WERI-Rb-1 (cell line): ENCODE data around the gene ZFP92.

ENCODE experiments used
- DNase-seq: peaks from one replicate; pipeline ENCODE4 v3.0.0-alpha.2; 2020
- H3K27ac ChIP-seq: fragments of 250-450 bp; sonication (Bioruptor Pico); 2 replicates; pipeline ENCODE4 v1.5.1; 2020; ENCODE audit warnings: mild to moderate bottlenecking, moderate library complexity
- H3K27me3 ChIP-seq: fragments of 250-450 bp; sonication (Bioruptor Pico); 2 replicates; pipeline ENCODE4 v1.5.1; 2021; ENCODE audit warnings: mild to moderate bottlenecking, low read depth, moderate library complexity; ENCODE audit not compliant: insufficient read depth, severe bottlenecking
- H3K36me3 ChIP-seq: fragments of 250-450 bp; sonication (Bioruptor Pico); 2 replicates; pipeline ENCODE4 v1.5.1; 2020; ENCODE audit warnings: mild to moderate bottlenecking, moderate library complexity
- H3K4me3 ChIP-seq: 2 replicates; pipeline ENCODE4 v1.5.1; 2011; ENCODE audit warnings: low read depth, mild to moderate bottlenecking, control low read depth, low read length
- H3K9me3 ChIP-seq: fragments of 250-450 bp; sonication (Bioruptor Pico); 2 replicates; pipeline ENCODE4 v1.5.1; 2021; ENCODE audit warnings: mild to moderate bottlenecking, moderate library complexity; ENCODE audit not compliant: severe bottlenecking
- CTCF ChIP-seq: IDR thresholded peaks from 2 replicates; pipeline ENCODE4 v1.5.1; 2011; ENCODE audit warnings: low read depth, mild to moderate bottlenecking, control low read depth, inconsistent platforms, low read length

ZFP92 gene

GRCh38 chrX:153411255-153411987 is at the start of gene ZFP92:
Gene ZFP92 (plus strand): TSS chrX:153411472. CDS start chrX:153418323, 6,851 bp downstream.
- Histone ChIP-seq H3K36me3 (no peaks in the 10 kb centered on the region), H3K27me3 (peaks cover 53% of the 10 kb centered on the region), H3K4me3 (peak within 1 kb of the TSS; percentile 28), H3K27ac (no peak within 1 kb of the TSS), H3K9me3 (no peaks in the 10 kb centered on the region)
- TF ChIP-seq CTCF: no peak
- DNase-seq: no peak

- no peak for DNase-seq
- Histone ChIP-seq H3K9me3 (peaks cover 21% of the 10 kb centered on the region), H3K27me3 (peaks cover 34% of the 10 kb centered on the region), H3K4me3 (no peak overlapping the region), H3K27ac (no peak overlapping the region), H3K36me3 (no peaks in the 10 kb centered on the region)
- no peak for TF ChIP-seq CTCF
Observed at GRCh38 chrX:153361781-153362397, 49.4 kb upstream of the ZFP92 start.

DNA sequence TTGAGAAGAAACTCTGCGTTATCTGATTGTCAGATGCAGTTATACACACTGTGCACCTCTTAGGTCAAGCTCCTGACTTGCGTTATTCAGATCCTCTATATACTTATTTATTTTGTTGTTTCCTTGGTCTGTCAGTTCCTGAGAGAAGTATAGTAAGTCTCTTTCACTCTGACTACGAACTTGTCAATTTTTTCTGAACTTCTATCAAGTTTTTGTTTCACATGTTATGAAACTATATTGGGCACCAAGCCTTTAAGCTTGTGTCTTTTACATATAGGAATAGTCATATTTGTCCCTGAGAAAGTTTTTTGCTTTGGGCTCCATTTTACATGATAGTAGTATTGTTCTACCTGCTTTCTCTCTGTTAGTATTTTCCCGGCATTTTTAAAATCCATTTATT is 45.6 kb upstream of the ZFP92 start:
- DNase-seq: no peak
- H3K9me3 ChIP-seq: no peaks in the 10 kb centered on the region
- H3K36me3 ChIP-seq: no peaks in the 10 kb centered on the region
- no peak overlapping the region for H3K4me3 ChIP-seq
- H3K27me3 ChIP-seq: peaks cover 39% of the 10 kb centered on the region
- no peak for TF ChIP-seq CTCF
- no peak overlapping the region for H3K27ac ChIP-seq

DNA sequence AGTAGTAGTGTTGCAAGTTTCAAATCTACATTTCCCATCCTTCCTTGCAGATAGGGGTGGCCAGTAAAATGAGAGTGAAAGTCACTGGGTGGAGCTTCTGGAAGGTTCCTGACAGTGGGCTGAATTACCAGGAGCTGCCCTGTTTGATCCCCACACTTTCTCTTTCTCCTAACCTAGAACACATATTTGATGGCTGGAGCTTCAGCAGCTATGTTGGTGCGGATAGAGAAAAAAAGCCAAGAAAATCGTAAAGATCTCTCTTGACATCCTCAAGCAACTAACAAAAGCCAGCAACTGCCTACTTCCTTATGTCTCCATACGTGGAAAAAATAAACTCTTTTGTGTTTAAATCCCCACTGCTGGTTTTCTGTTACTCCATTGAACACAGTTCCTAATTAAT is 45.2 kb upstream of the ZFP92 start:
- Histone ChIP-seq H3K9me3 (no peaks in the 10 kb centered on the region), H3K27ac (no peak overlapping the region), H3K27me3 (peaks cover 42% of the 10 kb centered on the region), H3K4me3 (no peak overlapping the region), H3K36me3 (no peaks in the 10 kb centered on the region)
- no peak for TF ChIP-seq CTCF
- no peak for DNase-seq

DNA sequence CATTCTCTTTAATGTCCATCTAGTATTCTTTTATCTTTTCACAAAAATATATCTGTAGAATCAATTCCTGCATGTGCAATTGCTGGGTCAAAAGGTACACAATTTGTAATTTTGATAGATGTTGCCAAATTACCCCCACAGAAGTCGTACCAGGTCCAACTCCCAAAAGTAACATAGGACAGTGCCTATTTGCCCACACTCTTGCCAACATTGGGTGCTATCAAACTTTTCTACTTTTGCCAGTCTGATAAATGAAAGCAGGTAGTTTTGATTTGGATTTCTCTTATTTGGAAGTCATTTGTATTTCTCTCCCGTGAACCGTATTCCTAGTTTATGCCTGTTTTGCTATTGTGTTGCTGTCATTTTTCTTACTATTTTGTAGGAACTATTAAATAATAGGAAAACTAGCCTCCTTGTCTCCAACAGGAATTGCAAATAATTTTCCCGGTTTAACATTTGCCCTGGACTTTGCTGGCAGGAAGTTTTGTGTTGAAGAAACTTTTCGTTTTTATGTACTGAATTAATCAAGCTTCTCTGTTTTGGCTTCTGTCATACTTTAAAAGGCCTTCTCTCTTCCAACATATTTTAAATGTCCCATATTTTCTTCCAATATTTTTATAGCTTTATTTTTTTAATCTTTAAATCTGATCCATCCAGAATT is 44.3 kb upstream of the ZFP92 start:
- no peak for TF ChIP-seq CTCF
- no peak for DNase-seq
- H3K4me3 ChIP-seq: no peak overlapping the region

More for the DNA sequence above, 44.3 kb upstream of the ZFP92 start:
- no peak overlapping the region for H3K27ac ChIP-seq
- no peaks in the 10 kb centered on the region for H3K36me3 ChIP-seq
- H3K9me3 ChIP-seq: no peaks in the 10 kb centered on the region
- H3K27me3 ChIP-seq: peaks cover 45% of the 10 kb centered on the region
